Measurements from ENCODE around the gene PTPRZ1. TPM values are rescaled to one million over a fixed set of nuclear protein-coding genes. Genes with fewer than 3 reads are reported as not detected.

The PTPRZ1 gene
- total RNA-seq, 1 donor from 2014 or later = 0.80 TPM

- Histone ChIP-seq H3K9me3 (replicated peaks) (no peaks in the 10 kb centered on the region), H3K4me3 (no peak overlapping the region), H3K27me3 (ENCODE audit: low read depth) (no peaks in the 10 kb centered on the region), H3K36me3 (no peaks in the 10 kb centered on the region), H3K4me1 (no peaks in the 10 kb centered on the region), H3K27ac (replicated peaks) (no peak overlapping the region)
- TF ChIP-seq CTCF (IDR thresholded peaks at IDR 0.05; ENCODE audit: borderline replicate concordance) = no peak
- intact Hi-C loops (cut with micrococcal nuclease) = no loop called here
- DNase-seq = no peak
These were observed 167.2 kb downstream of the PTPRZ1 start for GRCh38 chr7:122040147-122040546.

GRCh38 chr7:122046402-122046801, 173.4 kb downstream of the PTPRZ1 start:
- no peaks in the 10 kb centered on the region for H3K36me3 ChIP-seq
- no peaks in the 10 kb centered on the region for H3K9me3 ChIP-seq (replicated peaks)
- TF ChIP-seq CTCF (IDR thresholded peaks at IDR 0.05; ENCODE audit: borderline replicate concordance) = no peak
- H3K4me3 ChIP-seq = no peak overlapping the region
- intact Hi-C loops (cut with micrococcal nuclease) = no loop called here
- DNase-seq = no peak
- H3K27ac ChIP-seq (replicated peaks) = no peak overlapping the region
- H3K4me1 ChIP-seq = no peaks in the 10 kb centered on the region
- H3K27me3 ChIP-seq (ENCODE audit: low read depth) = no peaks in the 10 kb centered on the region

GRCh38 chr7:122054393-122054792, 181.4 kb downstream of the PTPRZ1 start:
- Histone ChIP-seq H3K36me3 (no peaks in the 10 kb centered on the region), H3K4me1 (no peaks in the 10 kb centered on the region), H3K9me3 (replicated peaks) (no peaks in the 10 kb centered on the region), H3K27ac (replicated peaks) (no peak overlapping the region), H3K4me3 (no peak overlapping the region), H3K27me3 (ENCODE audit: low read depth) (no peaks in the 10 kb centered on the region)
- intact Hi-C loops (cut with micrococcal nuclease) = no loop called here
- DNase-seq = no peak
- TF ChIP-seq CTCF (IDR thresholded peaks at IDR 0.05; ENCODE audit: borderline replicate concordance) = no peak

- no peak overlapping the region for H3K4me3 ChIP-seq
- H3K9me3 ChIP-seq (replicated peaks) = no peaks in the 10 kb centered on the region
- TF ChIP-seq CTCF (IDR thresholded peaks at IDR 0.05; ENCODE audit: borderline replicate concordance) = no peak
- H3K36me3 ChIP-seq = no peaks in the 10 kb centered on the region
- intact Hi-C loops (cut with micrococcal nuclease) = no loop called here
- no peaks in the 10 kb centered on the region for H3K27me3 ChIP-seq (ENCODE audit: low read depth)
- no peak overlapping the region for H3K27ac ChIP-seq (replicated peaks)
- DNase-seq = no peak
- H3K4me1 ChIP-seq = no peaks in the 10 kb centered on the region
These were observed 182.1 kb downstream of the PTPRZ1 start for GRCh38 chr7:122055073-122055472.

- intact Hi-C loops (cut with micrococcal nuclease) = no loop called here
- Histone ChIP-seq H3K4me3 (no peak overlapping the region), H3K36me3 (no peaks in the 10 kb centered on the region), H3K27me3 (ENCODE audit: low read depth) (no peaks in the 10 kb centered on the region), H3K9me3 (replicated peaks) (no peaks in the 10 kb centered on the region), H3K27ac (replicated peaks) (no peak overlapping the region), H3K4me1 (no peaks in the 10 kb centered on the region)
- no peak for TF ChIP-seq CTCF (IDR thresholded peaks at IDR 0.05; ENCODE audit: borderline replicate concordance)
- DNase-seq = no peak
These were observed 184.0 kb downstream of the PTPRZ1 start for GRCh38 chr7:122056977-122057376.

- Histone ChIP-seq H3K9me3 (replicated peaks) (no peaks in the 10 kb centered on the region), H3K4me1 (no peaks in the 10 kb centered on the region), H3K36me3 (no peaks in the 10 kb centered on the region), H3K27ac (replicated peaks) (no peak overlapping the region), H3K4me3 (no peak overlapping the region), H3K27me3 (ENCODE audit: low read depth) (no peaks in the 10 kb centered on the region)
- intact Hi-C loops (cut with micrococcal nuclease) = no loop called here
- DNase-seq = no peak
- TF ChIP-seq CTCF (IDR thresholded peaks at IDR 0.05; ENCODE audit: borderline replicate concordance) = no peak
These were observed 186.6 kb downstream of the PTPRZ1 start for GRCh38 chr7:122059542-122059941.
